K562 (cell line): ENCODE results near the gene PFAS.

ENCODE experiments used
- CAMTA2 ChIP-seq: fragments of 250-450 bp; sonication (Bioruptor Pico); conservative IDR thresholded peaks from 2 replicates; pipeline ENCODE4 v1.5.1; 2022
- JUN ChIP-seq, 2 experiments: sonication (generic) in 1 of 2; formaldehyde crosslinking in 1 of 2; IDR thresholded peaks; 2 replicates each; pipeline versions ENCODE4 v1.6.1 to v1.8.0; 2012 to 2022; ENCODE audit warnings: borderline replicate concordance in 2 of 2, mild to moderate bottlenecking in 2 of 2, improper control_type of control experiment in 1 of 2, low read depth in 1 of 2, low read length in 1 of 2, missing genetic modification reagents in 1 of 2
- POLR2A ChIP-seq: fragments of 450-650 bp; conservative IDR thresholded peaks from 2 replicates; pipeline ENCODE4 v1.6.1; 2016
- SMAD1 ChIP-seq: fragments of 150-350 bp; IDR thresholded peaks from 2 replicates; pipeline ENCODE4 v1.6.1; 2014; ENCODE audit warnings: low read length, low read depth; ENCODE audit not compliant: partially characterized antibody
- YBX1 ChIP-seq: fragments of 450-650 bp; IDR thresholded peaks from 2 replicates; pipeline ENCODE4 v1.7.1; 2016; ENCODE audit warnings: mild to moderate bottlenecking
- ZNF274 ChIP-seq: IDR thresholded peaks from 2 replicates; pipeline ENCODE4 v1.6.1; 2011; ENCODE audit warnings: low read depth, mild to moderate bottlenecking, low read length, moderate library complexity, borderline replicate concordance
- ZNF644 ChIP-seq: fragments of 200-800 bp; sonication (Bioruptor generic); IDR thresholded peaks from 2 replicates; pipeline ENCODE4 v1.6.1; 2016; ENCODE audit warnings: low read depth, missing genetic modification characterization, missing compliant biosample characterization
- TF ChIP-seq, protein P1 (sequence below), 3 experiments: IDR thresholded peaks in 2 of 3; conservative IDR thresholded peaks in 1 of 3; 2 replicates each; pipeline ENCODE4 v1.5.1; 2011 to 2012; ENCODE audit warnings: low read length in 3 of 3, mild to moderate bottlenecking in 3 of 3, control low read depth in 2 of 3, improper control_type of control experiment in 1 of 3, inconsistent platforms in 1 of 3, low read depth in 1 of 3, mixed read lengths in 1 of 3, moderate library complexity in 1 of 3; ENCODE audit not compliant: insufficient read depth in 2 of 3
- TF ChIP-seq, protein P2 (sequence below): fragments of 450-650 bp; IDR thresholded peaks from 2 replicates; pipeline ENCODE4 v1.6.1; 2016

DNA sequence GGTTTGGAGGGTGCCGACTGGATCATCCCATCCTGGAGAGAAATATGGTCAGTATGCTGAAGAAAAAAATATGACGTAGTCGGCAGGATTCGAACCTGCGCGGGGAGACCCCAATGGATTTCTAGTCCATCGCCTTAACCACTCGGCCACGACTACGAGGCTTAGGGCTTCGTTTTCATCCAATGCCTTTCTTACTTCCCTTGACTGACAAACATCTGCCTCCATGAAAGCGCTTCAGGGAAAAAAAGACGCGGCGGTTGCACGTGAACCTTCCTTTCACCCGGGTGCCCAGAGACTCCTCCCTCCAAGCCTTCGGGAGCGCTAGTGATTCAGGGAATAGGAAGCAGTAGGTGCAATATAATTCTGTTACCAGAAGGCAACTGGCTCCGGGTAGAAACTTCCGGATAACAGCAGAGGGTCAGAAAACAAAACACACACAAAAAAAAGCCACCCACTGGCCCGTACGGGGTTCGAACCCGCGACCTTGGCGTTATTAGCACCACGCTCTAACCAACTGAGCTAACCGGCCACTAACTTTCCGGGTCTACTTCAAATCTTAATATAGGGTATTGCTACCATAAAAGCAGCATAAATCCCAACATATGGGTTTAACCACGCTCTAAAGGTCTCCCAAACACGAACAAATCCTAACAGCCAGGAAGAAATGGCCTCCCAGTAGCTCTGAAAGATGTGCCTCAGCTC is 22.4 kb upstream of the PFAS start:
- TF ChIP-seq SMAD1, result no peak
- no peak for TF ChIP-seq ZNF274
- TF ChIP-seq POLR2A, result peak; percentile 93
- TF ChIP-seq, protein P1, sequence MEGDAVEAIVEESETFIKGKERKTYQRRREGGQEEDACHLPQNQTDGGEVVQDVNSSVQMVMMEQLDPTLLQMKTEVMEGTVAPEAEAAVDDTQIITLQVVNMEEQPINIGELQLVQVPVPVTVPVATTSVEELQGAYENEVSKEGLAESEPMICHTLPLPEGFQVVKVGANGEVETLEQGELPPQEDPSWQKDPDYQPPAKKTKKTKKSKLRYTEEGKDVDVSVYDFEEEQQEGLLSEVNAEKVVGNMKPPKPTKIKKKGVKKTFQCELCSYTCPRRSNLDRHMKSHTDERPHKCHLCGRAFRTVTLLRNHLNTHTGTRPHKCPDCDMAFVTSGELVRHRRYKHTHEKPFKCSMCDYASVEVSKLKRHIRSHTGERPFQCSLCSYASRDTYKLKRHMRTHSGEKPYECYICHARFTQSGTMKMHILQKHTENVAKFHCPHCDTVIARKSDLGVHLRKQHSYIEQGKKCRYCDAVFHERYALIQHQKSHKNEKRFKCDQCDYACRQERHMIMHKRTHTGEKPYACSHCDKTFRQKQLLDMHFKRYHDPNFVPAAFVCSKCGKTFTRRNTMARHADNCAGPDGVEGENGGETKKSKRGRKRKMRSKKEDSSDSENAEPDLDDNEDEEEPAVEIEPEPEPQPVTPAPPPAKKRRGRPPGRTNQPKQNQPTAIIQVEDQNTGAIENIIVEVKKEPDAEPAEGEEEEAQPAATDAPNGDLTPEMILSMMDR (IDR thresholded peaks at IDR 0.05 in 2 of 3, conservative IDR thresholded peaks at IDR 0.05 in 1 of 3; ENCODE audit: insufficient read depth in 2 of 3, low read depth in 1 of 3, low read length in 3 of 3), result no peak; a peak in 1 of 6 replicates
- TF ChIP-seq JUN (IDR thresholded peaks at IDR 0.05; ENCODE audit: borderline replicate concordance, low read depth, low read length), result no peak
- TF ChIP-seq JUN (CRISPR knock-in tag; IDR thresholded peaks at IDR 0.05; ENCODE audit: borderline replicate concordance), result no peak
- no peak for TF ChIP-seq CAMTA2 (CRISPR knock-in tag)
- no peak for TF ChIP-seq ZNF644
- no peak for TF ChIP-seq YBX1
- TF ChIP-seq, protein P2, sequence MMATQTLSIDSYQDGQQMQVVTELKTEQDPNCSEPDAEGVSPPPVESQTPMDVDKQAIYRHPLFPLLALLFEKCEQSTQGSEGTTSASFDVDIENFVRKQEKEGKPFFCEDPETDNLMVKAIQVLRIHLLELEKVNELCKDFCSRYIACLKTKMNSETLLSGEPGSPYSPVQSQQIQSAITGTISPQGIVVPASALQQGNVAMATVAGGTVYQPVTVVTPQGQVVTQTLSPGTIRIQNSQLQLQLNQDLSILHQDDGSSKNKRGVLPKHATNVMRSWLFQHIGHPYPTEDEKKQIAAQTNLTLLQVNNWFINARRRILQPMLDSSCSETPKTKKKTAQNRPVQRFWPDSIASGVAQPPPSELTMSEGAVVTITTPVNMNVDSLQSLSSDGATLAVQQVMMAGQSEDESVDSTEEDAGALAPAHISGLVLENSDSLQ, result peak; percentile 77
